GM19240 (cell line): ENCODE results near the gene PIM3.
"Not testable (repeated sequence)": the region's sequence is repeated elsewhere in the genome, so short reads cannot be mapped to it uniquely, and the experiment has no call there.

Source experiments
- DNase-seq: peaks from one replicate; pipeline ENCODE4 v3.0.0; 2011; ENCODE audit warnings: low spot score; ENCODE audit not compliant: insufficient read length

PIM3 gene

GRCh38 chr22:49983148-49984042 lies 22.8 kb downstream of the PIM3 start:
- DNase-seq, result no peak

GRCh38 chr22:49986325-49986724 lies 25.8 kb downstream of the PIM3 start:
- DNase-seq, result no peak

GRCh38 chr22:49989826-49990225 lies 29.3 kb downstream of the PIM3 start:
- DNase-seq, result not testable (repeated sequence)

- DNase-seq, result no peak
These were observed 30.6 kb downstream of the PIM3 start for GRCh38 chr22:49991167-49991566.

GRCh38 chr22:49991907-49992533 lies 31.4 kb downstream of the PIM3 start:
- no peak for DNase-seq

GRCh38 chr22:49992921-49993648 lies 32.5 kb downstream of the PIM3 start:
- DNase-seq, result peak; percentile 66

GRCh38 chr22:49993649-49994360 lies 33.2 kb downstream of the PIM3 start:
- no peak for DNase-seq

GRCh38 chr22:49994361-49995040 lies 33.9 kb downstream of the PIM3 start:
- no peak for DNase-seq

GRCh38 chr22:49995041-49995360 lies 34.4 kb downstream of the PIM3 start:
- DNase-seq, result no peak

- DNase-seq, result no peak
These were observed 35.0 kb downstream of the PIM3 start for GRCh38 chr22:49995361-49996118.

GRCh38 chr22:49996119-49996517 lies 35.5 kb downstream of the PIM3 start:
- no peak for DNase-seq

GRCh38 chr22:49996518-49997250 lies 36.1 kb downstream of the PIM3 start:
- no peak for DNase-seq

GRCh38 chr22:49997251-49997599 lies 36.7 kb downstream of the PIM3 start:
- DNase-seq, result no peak

- no peak for DNase-seq
These were observed 37.6 kb downstream of the PIM3 start for GRCh38 chr22:49997932-49998717.

GRCh38 chr22:49998718-49999062 lies 38.1 kb downstream of the PIM3 start:
- no peak for DNase-seq

GRCh38 chr22:49999063-49999945 lies 38.7 kb downstream of the PIM3 start:
- no peak for DNase-seq

GRCh38 chr22:49999946-50000586 lies 39.5 kb downstream of the PIM3 start:
- DNase-seq, result no peak
